NCI-H2107 treated with DMSO at 0.1 percent for 48 hours (cell line): ENCODE measurements around the gene DHDH.
"Not testable (repeated sequence)": the region's sequence is repeated elsewhere in the genome, so short reads cannot be mapped to it uniquely, and the experiment has no call there.

Source experiments
- DNase-seq: peaks from one replicate; lab custom pipeline; 2025; ENCODE audit not compliant: unreplicated experiment; lab: John Stamatoyannopoulos, UW

The DHDH gene

GRCh38 chr19:48933382-48933932, at the start of gene DHDH:
Gene DHDH, plus strand, starts transcription at chr19:48933699. Its CDS starts 23 bp downstream, at chr19:48933722.
- peak; percentile 88 for DNase-seq

GRCh38 chr19:48883726-48884125, 49.8 kb upstream of the DHDH start:
- DNase-seq: no peak

- DNase-seq: no peak
These were observed 45.5 kb upstream of the DHDH start for GRCh38 chr19:48887861-48888612.

GRCh38 chr19:48889496-48889895, 44.0 kb upstream of the DHDH start:
- not testable (repeated sequence) for DNase-seq

- no peak for DNase-seq
These were observed 42.9 kb upstream of the DHDH start for GRCh38 chr19:48890551-48890950.

- DNase-seq: no peak
These were observed 38.3 kb upstream of the DHDH start for GRCh38 chr19:48895226-48895625.

- no peak for DNase-seq
These were observed 37.2 kb upstream of the DHDH start for GRCh38 chr19:48896191-48896720.

- DNase-seq: no peak
These were observed 36.3 kb upstream of the DHDH start for GRCh38 chr19:48897181-48897580.

- DNase-seq: not testable (repeated sequence)
These were observed 34.1 kb upstream of the DHDH start for GRCh38 chr19:48899386-48899749.

GRCh38 chr19:48899781-48900476, 33.6 kb upstream of the DHDH start, which contains the start of gene NUCB1:
Gene NUCB1, plus strand, starts transcription at chr19:48900312. Its CDS starts 485 bp downstream, at chr19:48900797.
- DNase-seq: peak; percentile 94

- no peak for DNase-seq
These were observed 32.8 kb upstream of the DHDH start for GRCh38 chr19:48900477-48901406.

- DNase-seq: not testable (repeated sequence)
These were observed 31.2 kb upstream of the DHDH start for GRCh38 chr19:48902291-48902690.

GRCh38 chr19:48903788-48904187, 29.7 kb upstream of the DHDH start:
- not testable (repeated sequence) for DNase-seq

- DNase-seq: no peak
These were observed 27.8 kb upstream of the DHDH start for GRCh38 chr19:48905664-48906063.

GRCh38 chr19:48906324-48906723, 27.2 kb upstream of the DHDH start:
- no peak for DNase-seq

- DNase-seq: no peak
These were observed 25.8 kb upstream of the DHDH start for GRCh38 chr19:48907671-48908070.

GRCh38 chr19:48909424-48910077, 23.9 kb upstream of the DHDH start:
- not testable (repeated sequence) for DNase-seq

GRCh38 chr19:48910803-48911202, 22.7 kb upstream of the DHDH start:
- DNase-seq: no peak

- DNase-seq: peak; percentile 23
These were observed 20.2 kb upstream of the DHDH start for GRCh38 chr19:48913114-48913889.
